Psoas muscle (tissue), 8 donors: Measurements from ENCODE around the gene IWS1. TPM values are rescaled to one million over a fixed set of nuclear protein-coding genes. Genes with fewer than 3 reads are reported as not detected.

Experiments used
- ATAC-seq, 4 donors: fragments of 200-7000 bp; cut with Tn5 transposase; one replicate each; pipeline ENCODE4 v1.9.1; 2020; ENCODE audit warnings: moderate library complexity in 3 of 4, mild to moderate bottlenecking in 2 of 4
- DNase-seq, 2 donors: peaks; one replicate each; pipeline ENCODE4 v3.0.0-alpha.2; 2020
- H3K27ac ChIP-seq: fragments of 200-600 bp; one replicate; pipeline ENCODE4 v1.8.0; 2022
- H3K27me3 ChIP-seq, 3 donors: fragments of 200-600 bp in 1 of 3; one replicate each; pipeline versions ENCODE4 v1.6.1 to v1.8.0; 2013 to 2022; ENCODE audit warnings: low read length in 2 of 3, mild to moderate bottlenecking in 2 of 3, moderate library complexity in 1 of 3; ENCODE audit not compliant: insufficient read depth in 3 of 3
- H3K36me3 ChIP-seq, 2 donors: fragments of 200-600 bp in 1 of 2; one replicate each; pipeline versions ENCODE4 v1.6.1 to v1.8.0; 2013 to 2022; ENCODE audit warnings: low read depth in 1 of 2, mild to moderate bottlenecking in 1 of 2, moderate library complexity in 1 of 2; ENCODE audit not compliant: insufficient read depth in 1 of 2
- H3K4me1 ChIP-seq: fragments of 200-600 bp; one replicate; pipeline ENCODE4 v1.8.0; 2022
- H3K4me3 ChIP-seq: fragments of 200-600 bp; one replicate; pipeline ENCODE4 v1.8.0; 2022; ENCODE audit warnings: mild to moderate bottlenecking
- H3K9me3 ChIP-seq: fragments of 200-600 bp; one replicate; pipeline ENCODE4 v1.8.0; 2022
- CTCF ChIP-seq: fragments of 200-600 bp; IDR thresholded peaks from one replicate; pipeline ENCODE4 v1.8.0; 2022; ENCODE audit warnings: antibody characterized with exemption
- WGBS, 3 donors: extraction: QIAGEN DNeasy Blood & Tissue Kit; methylation state at CpG; one replicate each; pipeline versions ENCODE4 v1.1.6 to v1.1.7; 2013; 5-methylcytosine and 5-hydroxymethylcytosine counted together
- intact Hi-C, 2 donors: fragments of 100-400 bp; cut with DNase I; formaldehyde crosslinking; loops; one replicate each; pipeline versions ENCODE4 v1.11.0 to v1.14.2; 2022
- polyA plus RNA-seq, 3 donors: library from polyadenylated mRNA; stranded (reverse); fragments of 200-250 nt; gene quantifications; one replicate each; pipeline ENCODE4 v1.2.3, GENCODE V29; 2013
- total RNA-seq, 4 donors: library from RNA; stranded (reverse); fragmentation: NEBNext Ultra II Directional in 2 of 4; extraction: Animal tissue kit (Norgen Biotek cat#: 25700) in 2 of 4; gene quantifications; one replicate each; pipeline versions ENCODE4 v1.2.1 to v1.2.4, GENCODE V29; 2021 to 2023
- donor health status: healthy with polysubstance abuse.
- donor health status: DM: no; HTN: no; CAD: no; lungs with moderate emphysema.
- donor health status: Bipolar disorder and iron deficiency.
- donor health status: healthy.
- donor health status: DM: yes; HTN: yes; CAD: no.
- donor health status: DM: no; HTN: no; CAD: no.
- donor health status: DM: no; HTN: no; CAD: no.
- donor health status: DM: yes; HTN: yes; CAD: no.

The IWS1 gene
- total and polyA plus RNA-seq, 7 donors: 47.6 to 77.2 (median 62.5) TPM

GRCh38 chr2:127504552-127505430 is 21.5 kb downstream of the IWS1 start:
- Histone ChIP-seq H3K9me3 (no peaks in the 10 kb centered on the region), H3K4me3 (no peak overlapping the region), H3K27ac (no peak overlapping the region), H3K27me3 (no peaks in the 10 kb centered on the region), H3K36me3 (peaks cover 7 to 58% of the 10 kb centered on the region in 2 donors), H3K4me1 (peaks cover 39% of the 10 kb centered on the region)
- DNase-seq (no peak), ATAC-seq (no peak)
- TF ChIP-seq CTCF: no peak
- intact Hi-C loops: no loop called here
- 90 to 95% (median 91%) methylated on average over 11 of the region's 11 CpGs for WGBS, 3 donors

GRCh38 chr2:127503491-127503890 is 22.8 kb downstream of the IWS1 start:
- 93 to 97% (median 94%) methylated on average over 2 of the region's 2 CpGs for WGBS, 3 donors
- ATAC-seq (no peak), DNase-seq (no peak)
- no peaks in the 10 kb centered on the region for H3K9me3 ChIP-seq
- peaks cover 26% of the 10 kb centered on the region for H3K4me1 ChIP-seq
- H3K27ac ChIP-seq: no peak overlapping the region
- H3K27me3 ChIP-seq: no peaks in the 10 kb centered on the region
- H3K4me3 ChIP-seq: no peak overlapping the region
- peaks cover 7 to 71% of the 10 kb centered on the region in 2 donors for H3K36me3 ChIP-seq
- intact Hi-C loops: no loop called here
- no peak for TF ChIP-seq CTCF

GRCh38 chr2:127498386-127498785 is 27.9 kb downstream of the IWS1 start:
- Histone ChIP-seq H3K36me3 (peaks cover 7 to 100% of the 10 kb centered on the region in 2 donors), H3K4me1 (no peaks in the 10 kb centered on the region), H3K27ac (no peak overlapping the region), H3K4me3 (no peak overlapping the region), H3K27me3 (no peaks in the 10 kb centered on the region), H3K9me3 (no peaks in the 10 kb centered on the region)
- DNase-seq (no peak), ATAC-seq (no peak)
- intact Hi-C loops: no loop called here
- TF ChIP-seq CTCF: no peak
- WGBS, 3 donors: 86 to 91% (median 90%) methylated on average over 2 of the region's 2 CpGs

GRCh38 chr2:127490283-127490682 is 36.0 kb downstream of the IWS1 start:
- intact Hi-C loops: no loop called here
- WGBS, 3 donors: 90 to 93% (median 91%) methylated on average over 4 of the region's 4 CpGs
- no peak for TF ChIP-seq CTCF
- Histone ChIP-seq H3K27me3 (no peaks in the 10 kb centered on the region), H3K9me3 (no peaks in the 10 kb centered on the region), H3K4me1 (no peaks in the 10 kb centered on the region), H3K4me3 (no peak overlapping the region), H3K36me3 (peaks cover 19 to 100% of the 10 kb centered on the region in 2 donors), H3K27ac (no peak overlapping the region)
- no peak for ATAC-seq
- DNase-seq: no peak
